CD4-positive, alpha-beta T cell (primary cell): ENCODE results near the gene KIDINS220. TPM values are rescaled to one million over a fixed set of nuclear protein-coding genes. Genes with fewer than 3 reads are reported as not detected.

Source experiments
- ATAC-seq: fragments of 200-7000 bp; cut with Tn5 transposase; one replicate; pipeline ENCODE4 v1.10.0; 2022; ENCODE audit warnings: mild to moderate bottlenecking; ENCODE audit not compliant: poor library complexity
- CTCF ChIA-PET: fragments of 350-600 bp; sonication (Branson Sonifier 250); formaldehyde crosslinking; loops from one replicate; lab custom pipeline; 2021; ENCODE audit warnings: antibody characterized with exemption, inconsistent platforms; lab: Charles Lee
- POLR2A ChIA-PET: fragments of 350-600 bp; sonication (Branson Sonifier 250); formaldehyde crosslinking; loops from one replicate; lab custom pipeline; 2021; ENCODE audit warnings: antibody characterized with exemption, inconsistent platforms; lab: Charles Lee
- DNase-seq, 14 experiments: peaks; one replicate each; pipeline ENCODE4 v3.0.0-alpha.2; 2013 to 2020; ENCODE audit warnings: mixed read lengths in 2 of 14
- H3K27ac ChIP-seq, 2 donors: one replicate each; pipeline versions ENCODE4 v1.5.1 to v1.7.0; 2013; ENCODE audit warnings: low read length in 2 of 2, low read depth in 1 of 2, mild to moderate bottlenecking in 1 of 2
- H3K27me3 ChIP-seq, 2 experiments: 1 replicate in 1 of 2; 2 replicates in 1 of 2; pipeline versions ENCODE4 v1.6.1 to v1.7.0; 2013; ENCODE audit warnings: low read length in 2 of 2, control low read depth in 1 of 2, mild to moderate bottlenecking in 1 of 2, moderate library complexity in 1 of 2; ENCODE audit not compliant: insufficient read depth in 2 of 2, control insufficient read depth in 1 of 2
- H3K36me3 ChIP-seq: one replicate; pipeline ENCODE4 v1.6.1; 2013; ENCODE audit warnings: low read length, control low read depth; ENCODE audit not compliant: insufficient read depth
- H3K4me1 ChIP-seq: one replicate; pipeline ENCODE4 v1.6.1; 2013; ENCODE audit warnings: low read length, control low read depth; ENCODE audit not compliant: insufficient read depth
- H3K4me3 ChIP-seq: one replicate; pipeline ENCODE4 v1.5.1; 2013; ENCODE audit warnings: mild to moderate bottlenecking, low read length, moderate library complexity
- H3K9me3 ChIP-seq, 2 experiments: 1 replicate in 1 of 2; 2 replicates in 1 of 2; pipeline versions ENCODE4 v1.6.1 to v1.7.0; 2013; ENCODE audit warnings: low read length in 2 of 2, mild to moderate bottlenecking in 2 of 2, control low read depth in 1 of 2, moderate library complexity in 1 of 2; ENCODE audit not compliant: control insufficient read depth in 1 of 2, insufficient read depth in 1 of 2
- H3K27ac Mint-ChIP-seq: one replicate; pipeline ENCODE4 v1.8.0; 2020; ENCODE audit warnings: mixed read lengths
- H3K27me3 Mint-ChIP-seq: one replicate; pipeline ENCODE4 v1.8.0; 2021; ENCODE audit warnings: mixed read lengths
- H3K36me3 Mint-ChIP-seq: one replicate; pipeline ENCODE4 v1.8.0; 2021; ENCODE audit warnings: low read depth, mixed read lengths
- H3K4me1 Mint-ChIP-seq: one replicate; pipeline ENCODE4 v1.8.0; 2021; ENCODE audit warnings: low read depth, mixed read lengths
- H3K4me3 Mint-ChIP-seq: one replicate; pipeline ENCODE4 v1.8.0; 2020; ENCODE audit warnings: mild to moderate bottlenecking, mixed read lengths
- H3K9me3 Mint-ChIP-seq: one replicate; pipeline ENCODE4 v1.8.0; 2020; ENCODE audit warnings: mixed read lengths
- intact Hi-C, 2 experiments: fragments of 100-400 bp; cut with DNase I in 1 of 2; cut with micrococcal nuclease in 1 of 2; formaldehyde crosslinking; loops; one replicate each; pipeline versions ENCODE4 v1.15.1 to v1.9.0; 2023 to 2025; cut with DNase I, micrococcal nuclease
- total RNA-seq, 174 experiments: library from RNA in 2 of 174; stranded (reverse) in 2 of 174; gene quantifications; one replicate each; pipeline ENCODE4 v1.2.3 and lab custom pipeline; 2021 to 2026
- TF ChIP-seq, protein P1 (sequence below): fragments of 200-600 bp; IDR thresholded peaks from one replicate; pipeline ENCODE4 v1.8.0; 2022; ENCODE audit warnings: antibody characterized with exemption, mild to moderate bottlenecking

Gene KIDINS220
- total RNA-seq, 2 experiments from 2014 or later, result 29.3 to 31.4 TPM

DNA sequence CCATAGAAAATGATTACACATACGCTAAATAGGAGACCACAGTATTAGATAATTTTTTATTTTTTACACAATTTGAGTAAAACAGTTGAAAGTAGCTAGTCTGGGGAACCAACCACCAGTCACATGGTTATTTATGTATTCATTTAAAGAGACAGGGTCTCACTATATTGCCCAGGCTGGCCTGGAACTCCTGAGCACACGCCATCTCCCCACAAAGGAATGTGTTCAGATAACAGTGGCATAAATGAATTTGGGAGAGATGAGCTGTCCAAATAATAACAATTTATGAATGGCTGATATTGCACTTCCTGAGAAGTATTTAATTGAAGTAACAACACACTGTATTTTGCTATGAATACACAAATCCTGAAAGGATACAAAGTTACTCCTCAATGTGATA, 39.7 kb downstream of the KIDINS220 start:
- H3K27ac Mint-ChIP-seq, result no peak overlapping the region
- Histone ChIP-seq H3K27ac (no peak overlapping the region), H3K9me3 (no peaks in the 10 kb centered on the region), H3K4me1 (no peaks in the 10 kb centered on the region), H3K4me3 (no peak overlapping the region), H3K27me3 (no peaks in the 10 kb centered on the region), H3K36me3 (peaks cover 73% of the 10 kb centered on the region)
- peaks cover 85% of the 10 kb centered on the region for H3K36me3 Mint-ChIP-seq
- ChIA-PET CTCF (no interaction called here), POLR2A (no interaction called here)
- intact Hi-C loops, result no loop called here
- H3K4me1 Mint-ChIP-seq, result no peaks in the 10 kb centered on the region
- H3K4me3 Mint-ChIP-seq, result no peak overlapping the region
- no peak for DNase-seq
- no peaks in the 10 kb centered on the region for H3K9me3 Mint-ChIP-seq
- ATAC-seq, result no peak
- H3K27me3 Mint-ChIP-seq, result no peaks in the 10 kb centered on the region
- TF ChIP-seq, protein P1, sequence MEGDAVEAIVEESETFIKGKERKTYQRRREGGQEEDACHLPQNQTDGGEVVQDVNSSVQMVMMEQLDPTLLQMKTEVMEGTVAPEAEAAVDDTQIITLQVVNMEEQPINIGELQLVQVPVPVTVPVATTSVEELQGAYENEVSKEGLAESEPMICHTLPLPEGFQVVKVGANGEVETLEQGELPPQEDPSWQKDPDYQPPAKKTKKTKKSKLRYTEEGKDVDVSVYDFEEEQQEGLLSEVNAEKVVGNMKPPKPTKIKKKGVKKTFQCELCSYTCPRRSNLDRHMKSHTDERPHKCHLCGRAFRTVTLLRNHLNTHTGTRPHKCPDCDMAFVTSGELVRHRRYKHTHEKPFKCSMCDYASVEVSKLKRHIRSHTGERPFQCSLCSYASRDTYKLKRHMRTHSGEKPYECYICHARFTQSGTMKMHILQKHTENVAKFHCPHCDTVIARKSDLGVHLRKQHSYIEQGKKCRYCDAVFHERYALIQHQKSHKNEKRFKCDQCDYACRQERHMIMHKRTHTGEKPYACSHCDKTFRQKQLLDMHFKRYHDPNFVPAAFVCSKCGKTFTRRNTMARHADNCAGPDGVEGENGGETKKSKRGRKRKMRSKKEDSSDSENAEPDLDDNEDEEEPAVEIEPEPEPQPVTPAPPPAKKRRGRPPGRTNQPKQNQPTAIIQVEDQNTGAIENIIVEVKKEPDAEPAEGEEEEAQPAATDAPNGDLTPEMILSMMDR, result no peak

DNA sequence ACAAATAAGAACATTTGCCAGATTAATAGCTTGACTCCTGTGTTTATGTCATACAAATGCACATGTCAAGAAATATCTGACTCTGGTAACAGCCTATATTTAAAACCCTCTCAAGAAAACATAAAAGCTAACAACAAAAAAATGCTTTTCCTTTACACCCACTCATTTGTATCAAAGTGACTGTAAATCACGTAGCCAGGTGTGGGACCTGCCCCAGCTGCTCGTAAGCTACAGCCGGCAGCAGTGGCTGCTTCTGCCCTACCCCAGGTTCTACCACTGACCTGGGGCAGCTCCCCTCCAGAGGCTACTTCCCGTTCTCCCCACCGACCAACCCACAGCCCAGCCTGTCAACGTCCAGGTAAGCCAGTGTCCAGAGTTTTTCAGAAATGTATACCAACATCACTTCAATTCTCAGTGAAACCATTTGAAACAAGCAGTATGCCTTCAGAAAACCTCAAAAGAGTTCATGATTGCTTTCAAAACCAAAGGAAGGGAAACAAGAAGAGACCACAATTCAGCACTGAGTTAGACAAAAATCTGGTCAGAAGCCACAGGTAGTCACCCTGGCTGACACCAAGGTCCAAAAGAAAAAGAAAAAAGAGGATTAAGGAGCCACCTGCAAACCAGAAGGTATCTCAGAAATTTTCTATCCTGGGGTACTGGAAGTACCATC, 40.4 kb downstream of the KIDINS220 start:
- Histone ChIP-seq H3K27me3 (no peaks in the 10 kb centered on the region), H3K9me3 (no peaks in the 10 kb centered on the region), H3K36me3 (peaks cover 67% of the 10 kb centered on the region), H3K27ac (no peak overlapping the region), H3K4me3 (no peak overlapping the region), H3K4me1 (no peaks in the 10 kb centered on the region)
- ChIA-PET POLR2A (no interaction called here), CTCF (no interaction called here)
- H3K4me1 Mint-ChIP-seq, result no peaks in the 10 kb centered on the region
- no peak overlapping the region for H3K27ac Mint-ChIP-seq
- peaks cover 85% of the 10 kb centered on the region for H3K36me3 Mint-ChIP-seq
- intact Hi-C loops, result no loop called here
- no peaks in the 10 kb centered on the region for H3K27me3 Mint-ChIP-seq
- H3K9me3 Mint-ChIP-seq, result no peaks in the 10 kb centered on the region
- no peak overlapping the region for H3K4me3 Mint-ChIP-seq
- no peak for DNase-seq
- ATAC-seq, result no peak
- TF ChIP-seq, protein P1, result no peak

DNA sequence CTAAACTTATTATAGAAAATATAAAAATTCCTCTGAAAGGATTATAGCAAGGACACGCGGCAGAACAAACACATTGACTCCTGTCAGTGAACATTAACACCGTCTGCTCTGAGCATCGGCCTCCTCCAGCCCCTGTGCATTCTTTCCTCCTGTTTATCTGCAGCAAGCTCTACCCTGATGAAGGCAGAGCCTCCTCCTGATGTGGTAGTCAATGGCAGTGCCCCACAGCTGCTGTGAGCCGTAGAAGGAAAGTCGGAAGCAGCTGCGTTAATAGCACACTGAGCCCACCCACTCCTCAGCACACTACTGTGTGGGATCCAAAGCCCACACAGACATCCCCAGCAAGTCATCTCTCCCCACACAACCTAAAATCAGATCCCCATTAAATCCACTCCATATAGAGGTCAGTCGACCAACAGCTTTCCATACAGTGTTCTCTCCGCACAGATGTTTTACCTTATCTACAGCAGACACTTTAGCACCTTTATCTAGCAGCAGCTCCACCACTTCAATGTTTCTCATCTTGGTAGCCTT, 41.0 kb downstream of the KIDINS220 start:
- Mint-ChIP-seq H3K4me3 (no peak overlapping the region), H3K9me3 (no peaks in the 10 kb centered on the region), H3K36me3 (peaks cover 85% of the 10 kb centered on the region), H3K27me3 (no peaks in the 10 kb centered on the region), H3K27ac (no peak overlapping the region), H3K4me1 (no peaks in the 10 kb centered on the region)
- Histone ChIP-seq H3K9me3 (no peaks in the 10 kb centered on the region), H3K4me3 (no peak overlapping the region), H3K36me3 (peaks cover 61% of the 10 kb centered on the region), H3K27ac (no peak overlapping the region), H3K27me3 (no peaks in the 10 kb centered on the region), H3K4me1 (no peaks in the 10 kb centered on the region)
- TF ChIP-seq, protein P1, result no peak
- ChIA-PET POLR2A (no interaction called here), CTCF (no interaction called here)
- no peak for ATAC-seq
- intact Hi-C loops, result no loop called here
- no peak for DNase-seq
